ENCODE results near the gene FRMD4B.

FRMD4B gene

GRCh38 chr3:69321301-69322157, 64.4 kb downstream of the FRMD4B start:
- DNase-seq: no peak

- no peak for DNase-seq
Measured at GRCh38 chr3:69320871-69321271, 65.0 kb downstream of the FRMD4B start.

- no peak for DNase-seq
Measured at GRCh38 chr3:69319652-69320051, 66.2 kb downstream of the FRMD4B start.

GRCh38 chr3:69318410-69318809, 67.5 kb downstream of the FRMD4B start:
- DNase-seq: no peak

- no peak for DNase-seq
Measured at GRCh38 chr3:69313251-69313650, 72.6 kb downstream of the FRMD4B start.

GRCh38 chr3:69309814-69310213, 76.1 kb downstream of the FRMD4B start:
- no peak for DNase-seq

GRCh38 chr3:69306239-69307185, 79.4 kb downstream of the FRMD4B start:
- peak; percentile 59 for DNase-seq

GRCh38 chr3:69305011-69305410, 80.9 kb downstream of the FRMD4B start:
- DNase-seq: no peak

- no peak for DNase-seq
Measured at GRCh38 chr3:69304396-69304795, 81.5 kb downstream of the FRMD4B start.

- DNase-seq: no peak
Measured at GRCh38 chr3:69300296-69300695, 85.6 kb downstream of the FRMD4B start.

GRCh38 chr3:69299344-69299743, 86.5 kb downstream of the FRMD4B start:
- DNase-seq: no peak

GRCh38 chr3:69297501-69297900, 88.4 kb downstream of the FRMD4B start:
- DNase-seq: no peak

- no peak for DNase-seq
Measured at GRCh38 chr3:69296995-69297394, 88.9 kb downstream of the FRMD4B start.

- DNase-seq: no peak
Measured at GRCh38 chr3:69294014-69294766, 91.7 kb downstream of the FRMD4B start.

- no peak for DNase-seq
Measured at GRCh38 chr3:69292959-69293574, 92.8 kb downstream of the FRMD4B start.

- no peak for DNase-seq
Measured at GRCh38 chr3:69292185-69292584, 93.7 kb downstream of the FRMD4B start.

- DNase-seq: no peak
Measured at GRCh38 chr3:69290430-69290829, 95.5 kb downstream of the FRMD4B start.

- no peak for DNase-seq
Measured at GRCh38 chr3:69290006-69290405, 95.9 kb downstream of the FRMD4B start.

GRCh38 chr3:69288161-69288895, 97.6 kb downstream of the FRMD4B start:
- DNase-seq: no peak

- DNase-seq: no peak
Measured at GRCh38 chr3:69283913-69284611, 101.8 kb downstream of the FRMD4B start.

- no peak for DNase-seq
Measured at GRCh38 chr3:69283496-69283895, 102.4 kb downstream of the FRMD4B start.

Measured in central memory CD4-positive, alpha-beta T cell (primary cell).